GM18502 (cell line): ENCODE data around the gene MEIOC.
"Not testable (repeated sequence)": the region's sequence is repeated elsewhere in the genome, so short reads cannot be mapped to it uniquely, and the experiment has no call there.

Experiments used
- ATAC-seq: cut with Tn5 transposase; IDR thresholded peaks from one replicate; pipeline ENCODE4 v1.9.1; 2021; ENCODE audit warnings: mild to moderate bottlenecking; ENCODE audit not compliant: unreplicated experiment, poor library complexity

MEIOC gene

GRCh38 chr17:44646280-44646679 lies 10.0 kb upstream of the MEIOC start:
- ATAC-seq = no peak

GRCh38 chr17:44647736-44648135 lies 8.5 kb upstream of the MEIOC start:
- ATAC-seq = no peak

- ATAC-seq = no peak
Observed at GRCh38 chr17:44648963-44649362, 7.3 kb upstream of the MEIOC start.

DNA sequence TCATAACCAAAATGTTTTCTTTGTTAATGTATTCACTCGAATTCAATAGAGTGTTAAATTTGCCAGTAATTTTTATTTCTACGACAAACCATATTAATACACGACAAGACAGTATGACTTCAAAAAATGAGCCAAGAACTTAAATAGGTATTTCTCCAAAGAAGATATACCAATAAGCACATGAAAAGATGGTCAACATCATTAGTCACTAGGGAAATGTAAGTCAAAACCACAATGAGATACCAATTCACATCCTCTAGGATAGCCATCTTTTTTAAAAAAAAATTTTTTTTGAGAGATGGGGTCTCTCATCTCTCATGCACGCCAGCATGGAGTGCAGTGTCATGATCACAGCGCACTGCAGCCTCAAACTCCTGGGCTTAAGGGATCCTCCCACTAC lies 5.0 kb upstream of the MEIOC start:
- no peak for ATAC-seq

- ATAC-seq = no peak
Observed at GRCh38 chr17:44652727-44653126, 3.5 kb upstream of the MEIOC start.

- no peak for ATAC-seq
Observed at GRCh38 chr17:44653384-44653783, 2.9 kb upstream of the MEIOC start.

- no peak for ATAC-seq
Observed at GRCh38 chr17:44653954-44654353, 2.3 kb upstream of the MEIOC start.

DNA sequence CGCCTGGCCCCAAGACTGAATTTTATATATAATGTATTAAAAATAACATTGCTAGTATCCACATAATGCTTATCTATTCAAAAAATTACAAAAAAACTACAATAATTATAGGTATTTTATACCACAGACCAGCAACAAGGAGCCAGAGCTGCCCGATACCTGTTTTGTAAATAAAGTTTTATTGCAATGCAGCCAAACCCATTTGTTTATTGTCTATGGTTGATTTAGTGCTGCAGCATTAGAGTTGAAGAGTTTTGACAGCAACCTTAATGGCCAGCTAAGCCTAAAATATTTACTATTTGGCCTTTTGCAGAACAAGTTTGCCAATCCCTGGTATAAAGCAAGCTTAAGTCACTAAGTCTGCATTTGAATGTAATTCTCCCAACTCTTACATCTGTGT lies 5.6 kb downstream of the MEIOC start:
- ATAC-seq = no peak

GRCh38 chr17:44663095-44663494 lies 6.8 kb downstream of the MEIOC start:
- ATAC-seq = no peak

DNA sequence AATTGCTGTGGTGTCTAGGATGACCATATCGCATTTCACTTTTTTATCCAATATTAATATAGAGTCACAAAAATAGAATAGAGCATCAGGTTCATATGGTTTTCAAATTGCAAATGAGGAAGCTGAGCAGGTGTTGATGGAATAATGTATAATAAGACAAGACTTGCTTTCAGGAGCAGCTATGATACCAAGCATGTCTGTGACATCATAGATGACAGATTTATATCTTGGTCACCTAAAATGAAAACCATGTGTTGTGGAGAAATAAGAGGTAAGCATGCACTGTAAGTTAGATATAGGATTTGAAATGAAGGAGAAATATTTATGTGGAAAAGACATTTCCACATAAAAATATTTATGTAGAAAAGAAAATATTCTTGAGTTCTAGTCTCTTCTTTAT lies 8.6 kb downstream of the MEIOC start:
- ATAC-seq = no peak

DNA sequence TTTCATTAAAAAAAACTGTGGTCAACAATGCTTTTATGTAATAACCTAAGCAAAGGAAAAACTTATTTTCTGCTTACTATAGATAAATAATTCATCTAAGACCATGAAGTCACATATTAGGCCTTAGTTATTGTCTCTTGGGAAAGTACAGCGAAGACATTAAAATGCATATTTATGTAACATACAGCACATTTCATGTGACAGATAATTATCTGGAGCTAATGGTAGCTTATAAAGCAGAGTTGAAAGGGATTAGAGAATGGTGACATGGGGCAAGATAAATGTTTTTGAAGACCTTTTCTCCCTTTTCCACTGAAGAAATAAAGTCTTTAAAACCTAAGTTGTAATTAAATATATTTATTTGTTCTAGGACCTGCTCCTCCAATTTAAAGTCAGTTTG lies 9.7 kb downstream of the MEIOC start:
- ATAC-seq = no peak

- ATAC-seq = no peak
Observed at GRCh38 chr17:44672479-44673093, 16.3 kb downstream of the MEIOC start.

DNA sequence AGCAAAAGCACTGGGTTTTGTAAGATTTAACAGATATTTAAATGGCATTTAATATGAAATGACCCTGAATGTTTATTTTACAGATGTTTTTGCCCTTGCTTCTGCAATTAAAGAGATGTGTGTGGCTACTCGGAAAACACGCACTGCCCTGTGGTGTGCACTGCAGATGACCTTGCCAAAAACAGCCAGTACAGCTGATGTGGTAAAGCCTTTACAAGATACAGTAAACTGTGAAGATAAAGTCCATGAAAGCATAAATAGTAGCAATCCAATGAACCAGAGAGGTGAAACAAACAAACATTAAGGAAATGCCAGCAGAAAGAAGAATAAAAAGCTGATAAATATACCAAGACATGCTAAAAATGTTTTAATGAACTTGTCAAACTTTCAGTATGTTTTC lies 17.6 kb downstream of the MEIOC start:
- no peak for ATAC-seq

DNA sequence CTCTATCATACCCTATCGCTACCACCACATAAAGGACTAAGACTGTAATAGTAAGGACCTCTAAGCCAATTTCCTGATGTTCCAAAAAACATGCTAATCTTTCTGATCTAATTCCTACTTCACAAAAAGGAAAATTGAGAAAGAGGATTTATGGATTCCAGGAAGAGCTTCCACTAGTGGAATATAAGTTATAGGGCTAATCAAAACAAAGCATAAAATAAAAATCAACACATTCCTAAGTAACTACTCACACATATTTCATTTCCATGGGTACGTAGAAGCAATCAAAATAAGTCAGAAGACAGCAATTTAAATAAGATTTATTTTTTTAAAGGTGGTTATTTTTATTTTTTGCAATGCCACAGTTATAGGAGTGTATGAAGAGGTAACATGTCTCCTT lies 20.9 kb downstream of the MEIOC start:
- ATAC-seq = no peak

DNA sequence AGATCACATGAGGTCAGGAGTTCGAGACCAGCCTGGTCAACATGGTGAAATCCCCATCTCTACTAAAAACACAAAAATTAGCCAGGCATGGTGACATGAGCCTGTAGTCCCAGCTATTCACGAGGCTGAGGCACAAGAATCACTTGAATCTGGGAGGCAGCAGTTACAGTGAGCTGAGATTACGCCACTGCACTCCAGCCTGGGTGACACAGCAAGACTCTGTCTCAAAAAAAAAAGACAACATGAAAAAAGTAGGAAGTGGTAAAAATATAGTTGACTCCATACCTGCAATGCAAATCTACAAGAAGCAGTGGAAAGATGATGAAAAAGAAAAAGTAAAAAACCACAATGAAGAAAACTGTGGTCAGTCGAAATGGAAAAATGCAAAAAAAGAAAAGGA lies 27.0 kb downstream of the MEIOC start:
- not testable (repeated sequence) for ATAC-seq

GRCh38 chr17:44687756-44688155 lies 31.5 kb downstream of the MEIOC start:
- ATAC-seq = no peak

GRCh38 chr17:44688200-44688599 lies 31.9 kb downstream of the MEIOC start:
- no peak for ATAC-seq

GRCh38 chr17:44688675-44689476 lies 32.6 kb downstream of the MEIOC start:
- ATAC-seq = peak; percentile 20

- peak; percentile 90 for ATAC-seq
Observed at GRCh38 chr17:44689477-44690217, 33.4 kb downstream of the MEIOC start, which contains the start of gene CCDC43. TSS of gene CCDC43 (minus strand) at chr17:44689776. CDS start at chr17:44689753, 23 bp downstream.

- not testable (repeated sequence) for ATAC-seq
Observed at GRCh38 chr17:44690746-44691306, 34.6 kb downstream of the MEIOC start.

- ATAC-seq = no peak
Observed at GRCh38 chr17:44693609-44694008, 37.3 kb downstream of the MEIOC start.
